DOHH2 (cell line): ENCODE data around the gene HIPK2.

Source experiments
- H3F3A ChIP-seq: fragments of 200-600 bp; sonication (generic), shearing (Covaris generic); 2 replicates; pipeline ENCODE4 v1.6.0; 2016; ENCODE audit warnings: antibody characterized with exemption, mild to moderate bottlenecking; ENCODE audit not compliant: control insufficient read depth, insufficient read depth
- H3K27ac ChIP-seq: fragments of 200-600 bp; sonication (generic); 2 replicates; pipeline ENCODE4 v1.5.1; 2014; ENCODE audit warnings: low read depth, mild to moderate bottlenecking, low read length, moderate library complexity
- H3K27me3 ChIP-seq: fragments of 200-600 bp; sonication (generic); 2 replicates; pipeline ENCODE4 v1.6.1; 2014; ENCODE audit warnings: mild to moderate bottlenecking, low read length, mixed read lengths; ENCODE audit not compliant: control insufficient read depth
- H3K36me3 ChIP-seq: fragments of 200-600 bp; sonication (generic); 2 replicates; pipeline ENCODE4 v1.6.1; 2014; ENCODE audit warnings: mild to moderate bottlenecking, low read length, moderate library complexity, mixed read lengths; ENCODE audit not compliant: control insufficient read depth
- H3K4me1 ChIP-seq: fragments of 200-600 bp; sonication (generic); 2 replicates; pipeline ENCODE4 v1.6.1; 2014; ENCODE audit warnings: mild to moderate bottlenecking, low read length, mixed read lengths; ENCODE audit not compliant: control insufficient read depth
- H3K4me2 ChIP-seq: fragments of 200-600 bp; sonication (generic); 2 replicates; pipeline ENCODE4 v1.6.0; 2014; ENCODE audit warnings: mild to moderate bottlenecking, low read length, moderate library complexity
- H3K4me3 ChIP-seq: fragments of 200-600 bp; sonication (generic); 2 replicates; pipeline ENCODE4 v1.5.1; 2014; ENCODE audit warnings: mild to moderate bottlenecking, low read length, mixed read lengths
- H3K79me2 ChIP-seq: fragments of 200-600 bp; sonication (generic); 2 replicates; pipeline ENCODE4 v1.6.1; 2014; ENCODE audit warnings: mild to moderate bottlenecking, low read length, mixed read lengths; ENCODE audit not compliant: control insufficient read depth
- H3K9me2 ChIP-seq: fragments of 200-600 bp; sonication (generic); replicated peaks from 2 replicates; pipeline ENCODE4 v1.6.1; 2014; ENCODE audit warnings: mild to moderate bottlenecking, low read length, mixed read lengths; ENCODE audit not compliant: control insufficient read depth
- H3K9me3 ChIP-seq: fragments of 200-600 bp; sonication (generic); 2 replicates; pipeline ENCODE4 v1.6.1; 2014; ENCODE audit warnings: antibody characterized with exemption, low read length, mixed read lengths; ENCODE audit not compliant: control insufficient read depth, insufficient read depth
- H4K20me1 ChIP-seq: fragments of 200-600 bp; sonication (generic); 2 replicates; pipeline ENCODE4 v1.6.0; 2014; ENCODE audit warnings: low read depth, mild to moderate bottlenecking, antibody characterized with exemption, low read length, moderate library complexity; ENCODE audit not compliant: control insufficient read depth, insufficient read depth
- EZH2phosphoT487 ChIP-seq: fragments of 200-600 bp; sonication (generic); IDR thresholded peaks from 2 replicates; pipeline ENCODE4 v1.6.1; 2017; ENCODE audit warnings: borderline replicate concordance, mild to moderate bottlenecking, antibody characterized with exemption, low read length, moderate library complexity, mixed read lengths
- TF ChIP-seq, protein P1 (sequence below): fragments of 200-600 bp; sonication (generic); IDR thresholded peaks from one replicate; pipeline ENCODE4 v1.5.1; 2014; ENCODE audit warnings: antibody characterized with exemption, mild to moderate bottlenecking, low read depth, low read length; ENCODE audit not compliant: poor library complexity, severe bottlenecking

HIPK2 gene

DNA sequence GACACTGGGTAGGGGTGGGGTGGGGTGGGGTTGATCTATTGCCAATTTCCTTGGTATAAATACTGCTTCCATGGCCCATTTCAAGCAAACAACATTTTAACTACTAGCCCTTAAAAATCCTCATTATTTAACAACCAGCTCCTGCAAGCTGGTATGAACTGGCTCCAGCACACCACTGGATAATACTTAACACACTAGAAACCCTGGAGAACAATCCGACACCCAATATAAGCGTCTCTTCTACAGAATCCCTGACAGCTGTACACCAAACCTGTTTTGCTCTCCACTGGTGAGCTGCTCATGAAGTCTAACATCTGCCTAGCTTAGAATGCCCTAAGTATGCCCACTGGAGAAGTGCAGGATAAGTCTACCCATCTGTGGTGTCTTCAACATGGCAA, 116.8 kb downstream of the HIPK2 start:
- Histone ChIP-seq H3K4me2 (no peak overlapping the region), H3K4me1 (no peaks in the 10 kb centered on the region), H3K36me3 (no peaks in the 10 kb centered on the region), H3K4me3 (no peak overlapping the region), H3F3A (no peaks in the 10 kb centered on the region), H3K27me3 (no peaks in the 10 kb centered on the region; the same call in 1 of the 2 replicates), H3K79me2 (no peaks in the 10 kb centered on the region), H4K20me1 (no peaks in the 10 kb centered on the region), H3K9me3 (no peaks in the 10 kb centered on the region), H3K27ac (no peak overlapping the region), H3K9me2 (no peaks in the 10 kb centered on the region)
- no peak for TF ChIP-seq EZH2phosphoT487
- TF ChIP-seq, protein P1, sequence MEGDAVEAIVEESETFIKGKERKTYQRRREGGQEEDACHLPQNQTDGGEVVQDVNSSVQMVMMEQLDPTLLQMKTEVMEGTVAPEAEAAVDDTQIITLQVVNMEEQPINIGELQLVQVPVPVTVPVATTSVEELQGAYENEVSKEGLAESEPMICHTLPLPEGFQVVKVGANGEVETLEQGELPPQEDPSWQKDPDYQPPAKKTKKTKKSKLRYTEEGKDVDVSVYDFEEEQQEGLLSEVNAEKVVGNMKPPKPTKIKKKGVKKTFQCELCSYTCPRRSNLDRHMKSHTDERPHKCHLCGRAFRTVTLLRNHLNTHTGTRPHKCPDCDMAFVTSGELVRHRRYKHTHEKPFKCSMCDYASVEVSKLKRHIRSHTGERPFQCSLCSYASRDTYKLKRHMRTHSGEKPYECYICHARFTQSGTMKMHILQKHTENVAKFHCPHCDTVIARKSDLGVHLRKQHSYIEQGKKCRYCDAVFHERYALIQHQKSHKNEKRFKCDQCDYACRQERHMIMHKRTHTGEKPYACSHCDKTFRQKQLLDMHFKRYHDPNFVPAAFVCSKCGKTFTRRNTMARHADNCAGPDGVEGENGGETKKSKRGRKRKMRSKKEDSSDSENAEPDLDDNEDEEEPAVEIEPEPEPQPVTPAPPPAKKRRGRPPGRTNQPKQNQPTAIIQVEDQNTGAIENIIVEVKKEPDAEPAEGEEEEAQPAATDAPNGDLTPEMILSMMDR = no peak

DNA sequence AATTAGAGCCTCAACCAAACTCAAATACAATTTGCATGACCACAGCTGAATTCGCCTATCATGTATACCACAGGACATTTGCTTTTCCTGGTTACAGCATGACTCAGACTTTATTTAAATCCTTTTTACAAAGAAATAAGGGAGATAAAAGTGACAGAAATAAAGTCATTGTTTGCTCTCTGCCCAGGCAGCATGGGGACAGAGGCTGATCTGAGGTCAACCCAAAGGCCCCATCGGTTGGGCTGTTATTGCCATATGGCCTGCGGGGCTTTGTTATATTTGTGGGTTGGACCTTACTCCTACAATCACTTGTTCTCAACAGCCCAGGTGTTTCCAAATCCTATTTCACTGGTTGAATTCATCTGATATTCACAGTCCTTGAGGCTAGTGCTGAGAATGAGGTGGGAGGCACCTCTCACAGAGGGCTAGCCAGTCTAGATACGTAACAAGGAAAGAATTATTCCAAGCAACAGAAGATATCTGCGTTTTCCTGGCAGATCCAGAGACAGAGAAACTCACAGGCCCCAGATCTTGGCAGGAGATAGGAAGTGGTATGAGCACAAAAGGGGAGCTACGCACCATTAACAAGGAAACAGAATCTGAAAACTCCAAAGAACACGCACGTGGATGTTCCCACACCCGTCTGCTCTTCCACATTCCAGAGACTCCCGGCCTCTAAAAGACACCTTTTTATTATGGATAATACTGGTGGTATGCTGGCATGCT, 117.3 kb downstream of the HIPK2 start:
- Histone ChIP-seq H3K27ac (no peak overlapping the region), H4K20me1 (no peaks in the 10 kb centered on the region), H3K9me3 (no peaks in the 10 kb centered on the region), H3K9me2 (no peaks in the 10 kb centered on the region), H3K4me2 (no peak overlapping the region), H3K27me3 (no peaks in the 10 kb centered on the region; the same call in 1 of the 2 replicates), H3K36me3 (no peaks in the 10 kb centered on the region), H3K4me3 (no peak overlapping the region), H3K4me1 (no peaks in the 10 kb centered on the region), H3K79me2 (no peaks in the 10 kb centered on the region), H3F3A (no peaks in the 10 kb centered on the region)
- no peak for TF ChIP-seq EZH2phosphoT487
- TF ChIP-seq, protein P1 = no peak

DNA sequence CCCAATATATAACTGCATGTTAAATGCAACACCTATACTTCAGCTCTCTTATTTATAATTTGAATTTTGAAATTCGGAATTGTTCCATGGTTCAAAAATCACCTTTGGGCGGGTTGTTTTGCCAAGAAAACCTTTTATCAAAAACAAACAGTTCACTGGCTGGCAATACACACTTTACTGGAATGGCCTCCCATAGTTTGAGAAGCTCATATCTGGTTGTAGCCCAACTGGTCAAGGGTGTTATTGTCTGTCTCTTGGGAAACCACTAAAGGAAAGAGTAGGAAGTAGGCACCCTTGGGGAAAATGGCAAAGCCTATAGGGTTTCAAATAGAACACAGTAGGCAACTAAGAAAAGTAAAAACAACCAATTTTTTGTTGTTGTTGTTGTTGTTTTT, 117.9 kb downstream of the HIPK2 start:
- Histone ChIP-seq H3K4me3 (no peak overlapping the region), H3K9me3 (no peaks in the 10 kb centered on the region), H3K27me3 (no peaks in the 10 kb centered on the region; the same call in 1 of the 2 replicates), H3K79me2 (no peaks in the 10 kb centered on the region), H4K20me1 (no peaks in the 10 kb centered on the region), H3F3A (no peaks in the 10 kb centered on the region), H3K4me1 (no peaks in the 10 kb centered on the region), H3K4me2 (no peak overlapping the region), H3K36me3 (no peaks in the 10 kb centered on the region), H3K27ac (no peak overlapping the region), H3K9me2 (no peaks in the 10 kb centered on the region)
- TF ChIP-seq EZH2phosphoT487 = no peak
- TF ChIP-seq, protein P1 = no peak
